WTC11 (cell line): ENCODE data around the gene SLC9A3. TPM values are rescaled to one million over a fixed set of nuclear protein-coding genes. Genes with fewer than 3 reads are reported as not detected.
A peak's percentile ranks its signal among the peaks of the same experiment; 100 is the strongest.

Source experiments
- ATAC-seq: fragments of 200-7000 bp; cut with Tn5 transposase; 2 replicates; pipeline ENCODE4 v1.10.0; 2021; ENCODE audit warnings: mild to moderate bottlenecking, moderate library complexity
- CTCF ChIA-PET: fragments of 300-600 bp; sonication (Branson Sonifier 250); formaldehyde crosslinking; loops from one replicate; lab custom pipeline; 2021; ENCODE audit warnings: antibody characterized with exemption; lab: Charles Lee
- POLR2A ChIA-PET: fragments of 350-600 bp; sonication (Branson Sonifier 250); formaldehyde crosslinking; loops from one replicate; lab custom pipeline; 2021; ENCODE audit warnings: antibody characterized with exemption; lab: Charles Lee
- DNase-seq: peaks from one replicate; pipeline ENCODE4 v3.0.0; 2021; ENCODE audit warnings: low spot score
- H3K27ac Mint-ChIP-seq: 2 replicates; pipeline ENCODE4 v1.8.0; 2021; ENCODE audit warnings: mixed read lengths
- H3K27me3 Mint-ChIP-seq: 2 replicates; pipeline ENCODE4 v1.8.0; 2021; ENCODE audit warnings: low read depth, mild to moderate bottlenecking, moderate library complexity, mixed read lengths
- H3K36me3 Mint-ChIP-seq: 2 replicates; pipeline ENCODE4 v1.8.0; 2021; ENCODE audit warnings: mixed read lengths
- H3K4me1 Mint-ChIP-seq: 2 replicates; pipeline ENCODE4 v1.8.0; 2022; ENCODE audit warnings: mixed read lengths
- H3K4me3 Mint-ChIP-seq: 2 replicates; pipeline ENCODE4 v1.8.0; 2021; ENCODE audit warnings: mild to moderate bottlenecking, moderate library complexity, mixed read lengths
- H3K9me3 Mint-ChIP-seq: 2 replicates; pipeline ENCODE4 v1.8.0; 2021; ENCODE audit warnings: mixed read lengths
- ATF1 ChIP-seq: sonication (generic); formaldehyde crosslinking; IDR thresholded peaks from 2 replicates; pipeline ENCODE4 v1.8.1; 2023; ENCODE audit warnings: mild to moderate bottlenecking, moderate library complexity, missing genetic modification reagents
- ELF4 ChIP-seq: sonication (generic); formaldehyde crosslinking; IDR thresholded peaks from 2 replicates; pipeline ENCODE4 v1.8.1; 2022; ENCODE audit warnings: low read depth, mild to moderate bottlenecking, moderate library complexity, missing genetic modification reagents
- ESRRA ChIP-seq: sonication (generic); formaldehyde crosslinking; IDR thresholded peaks from 2 replicates; pipeline ENCODE4 v1.8.1; 2022; ENCODE audit warnings: mild to moderate bottlenecking, missing genetic modification reagents, borderline replicate concordance
- FOXK1 ChIP-seq: sonication (generic); formaldehyde crosslinking; IDR thresholded peaks from 2 replicates; pipeline ENCODE4 v1.8.0; 2022; ENCODE audit warnings: mild to moderate bottlenecking, moderate library complexity, missing genetic modification reagents
- JUN ChIP-seq: sonication (generic); formaldehyde crosslinking; IDR thresholded peaks from 2 replicates; pipeline ENCODE4 v1.8.0; 2023; ENCODE audit warnings: mild to moderate bottlenecking, missing genetic modification reagents
- KAT7 ChIP-seq: sonication (generic); formaldehyde crosslinking; IDR thresholded peaks from 2 replicates; pipeline ENCODE4 v1.8.1; 2023; ENCODE audit warnings: missing genetic modification reagents, mild to moderate bottlenecking, borderline replicate concordance
- OVOL2 ChIP-seq: fragments of 250-450 bp; sonication (Bioruptor Pico); IDR thresholded peaks from 2 replicates; pipeline ENCODE4 v1.9.0; 2021; ENCODE audit warnings: mild to moderate bottlenecking, borderline replicate concordance
- PRRX2 ChIP-seq: fragments of 250-450 bp; sonication (Bioruptor Pico); IDR thresholded peaks from 2 replicates; pipeline ENCODE4 v1.8.0; 2021; ENCODE audit warnings: mild to moderate bottlenecking
- RELA ChIP-seq: sonication (generic); formaldehyde crosslinking; IDR thresholded peaks from 2 replicates; pipeline ENCODE4 v1.8.1; 2022; ENCODE audit warnings: missing genetic modification reagents, mild to moderate bottlenecking, borderline replicate concordance
- RORB ChIP-seq: fragments of 250-450 bp; sonication (Bioruptor Pico); IDR thresholded peaks from 2 replicates; pipeline ENCODE4 v1.9.0; 2021; ENCODE audit warnings: mild to moderate bottlenecking
- SP1 ChIP-seq: sonication (generic); formaldehyde crosslinking; conservative IDR thresholded peaks from 2 replicates; pipeline ENCODE4 v1.8.1; 2022; ENCODE audit warnings: missing genetic modification reagents
- ZBTB21 ChIP-seq: sonication (generic); formaldehyde crosslinking; IDR thresholded peaks from 2 replicates; pipeline ENCODE4 v1.8.1; 2023; ENCODE audit warnings: mild to moderate bottlenecking, missing genetic modification reagents, borderline replicate concordance
- ZNF396 ChIP-seq: fragments of 250-450 bp; sonication (Bioruptor Pico); IDR thresholded peaks from 2 replicates; pipeline ENCODE4 v1.8.0; 2021; ENCODE audit warnings: mild to moderate bottlenecking, moderate library complexity, borderline replicate concordance
- ZNF423 ChIP-seq: fragments of 250-450 bp; sonication (Bioruptor Pico); IDR thresholded peaks from 2 replicates; pipeline ENCODE4 v2.1.2; 2022; ENCODE audit warnings: mild to moderate bottlenecking, moderate library complexity
- total RNA-seq: library from RNA; stranded (reverse); gene quantifications from 3 replicates; pipeline ENCODE4 v1.2.3, GENCODE V29; 2021
- TF ChIP-seq, protein P1 (sequence below): sonication (generic); formaldehyde crosslinking; IDR thresholded peaks from 2 replicates; pipeline ENCODE4 v1.8.1; 2023; ENCODE audit warnings: mild to moderate bottlenecking, missing genetic modification reagents
- TF ChIP-seq, protein P2 (sequence below): sonication (generic); formaldehyde crosslinking; IDR thresholded peaks from 2 replicates; pipeline ENCODE4 v1.8.1; 2023; ENCODE audit warnings: mild to moderate bottlenecking, missing genetic modification reagents, moderate library complexity
- TF ChIP-seq, protein P3 (sequence below): sonication (generic); formaldehyde crosslinking; IDR thresholded peaks from 2 replicates; pipeline ENCODE4 v1.8.0; 2022; ENCODE audit warnings: mild to moderate bottlenecking, missing genetic modification reagents
- TF ChIP-seq, protein P4 (sequence below): fragments of 250-450 bp; sonication (Bioruptor Pico); IDR thresholded peaks from 2 replicates; pipeline ENCODE4 v1.9.0; 2021; ENCODE audit warnings: mild to moderate bottlenecking
- TF ChIP-seq, protein P5 (sequence below): sonication (generic); formaldehyde crosslinking; IDR thresholded peaks from 2 replicates; pipeline ENCODE4 v1.8.1; 2023; ENCODE audit warnings: mild to moderate bottlenecking, moderate library complexity, missing genetic modification reagents
- TF ChIP-seq, protein P6 (sequence below): sonication (generic); formaldehyde crosslinking; IDR thresholded peaks from 2 replicates; pipeline ENCODE4 v1.8.1; 2022; ENCODE audit warnings: low read depth, missing genetic modification reagents, borderline replicate concordance
- TF ChIP-seq, protein P7 (sequence below): sonication (generic); formaldehyde crosslinking; IDR thresholded peaks from 2 replicates; pipeline ENCODE4 v1.8.1; 2023; ENCODE audit warnings: mild to moderate bottlenecking, missing genetic modification reagents
- TF ChIP-seq, protein P8 (sequence below): sonication (generic); formaldehyde crosslinking; IDR thresholded peaks from 2 replicates; pipeline ENCODE4 v1.8.1; 2022; ENCODE audit warnings: mild to moderate bottlenecking, missing genetic modification reagents, moderate library complexity, borderline replicate concordance

The SLC9A3 gene
- total RNA-seq, 1 experiment from 2014 or later, result 1.6 TPM

DNA sequence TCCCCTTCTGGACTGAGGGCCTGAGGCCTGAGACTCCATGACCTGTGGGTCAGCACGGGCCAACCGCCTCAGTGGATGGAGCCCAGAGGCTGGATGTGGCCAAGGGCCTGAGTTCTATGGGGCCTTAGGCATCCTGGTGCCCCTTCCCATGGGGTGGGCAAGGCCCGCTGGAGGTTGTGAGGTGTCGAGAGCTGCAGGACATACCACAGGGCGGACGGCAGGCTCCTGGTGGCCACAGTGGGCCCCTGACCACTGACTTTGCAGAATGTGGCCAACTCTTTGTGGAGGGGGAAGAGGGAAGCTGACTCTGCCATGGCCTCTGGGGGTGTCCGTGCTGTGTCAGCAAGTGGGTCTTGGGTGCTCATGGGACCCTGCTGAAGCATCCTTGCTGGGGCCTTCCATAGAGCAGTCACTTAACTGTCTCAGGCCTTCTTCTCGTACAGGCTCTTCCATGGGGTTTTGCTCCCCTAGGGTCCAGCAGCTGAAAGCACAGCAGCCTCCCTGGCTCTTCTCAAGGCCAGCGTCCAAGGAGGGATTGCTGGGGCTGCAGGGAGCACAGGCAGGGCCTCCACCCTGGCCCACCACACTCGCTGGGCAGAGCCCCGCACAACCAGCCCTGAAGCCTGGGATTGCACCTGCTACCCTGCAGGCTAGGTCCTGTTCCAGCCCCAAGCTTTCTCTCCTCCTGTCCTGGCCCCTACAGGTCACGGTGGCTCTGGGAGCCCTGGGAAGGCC, 21.6 kb upstream of the SLC9A3 start (continued):
- TF ChIP-seq, protein P1, sequence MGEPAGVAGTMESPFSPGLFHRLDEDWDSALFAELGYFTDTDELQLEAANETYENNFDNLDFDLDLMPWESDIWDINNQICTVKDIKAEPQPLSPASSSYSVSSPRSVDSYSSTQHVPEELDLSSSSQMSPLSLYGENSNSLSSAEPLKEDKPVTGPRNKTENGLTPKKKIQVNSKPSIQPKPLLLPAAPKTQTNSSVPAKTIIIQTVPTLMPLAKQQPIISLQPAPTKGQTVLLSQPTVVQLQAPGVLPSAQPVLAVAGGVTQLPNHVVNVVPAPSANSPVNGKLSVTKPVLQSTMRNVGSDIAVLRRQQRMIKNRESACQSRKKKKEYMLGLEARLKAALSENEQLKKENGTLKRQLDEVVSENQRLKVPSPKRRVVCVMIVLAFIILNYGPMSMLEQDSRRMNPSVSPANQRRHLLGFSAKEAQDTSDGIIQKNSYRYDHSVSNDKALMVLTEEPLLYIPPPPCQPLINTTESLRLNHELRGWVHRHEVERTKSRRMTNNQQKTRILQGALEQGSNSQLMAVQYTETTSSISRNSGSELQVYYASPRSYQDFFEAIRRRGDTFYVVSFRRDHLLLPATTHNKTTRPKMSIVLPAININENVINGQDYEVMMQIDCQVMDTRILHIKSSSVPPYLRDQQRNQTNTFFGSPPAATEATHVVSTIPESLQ (CRISPR knock-in tag), result no peak
- TF ChIP-seq FOXK1 (CRISPR knock-in tag) (no peak), ELF4 (no peak), ATF1 (CRISPR knock-in tag) (no peak), ZBTB21 (CRISPR knock-in tag) (no peak), JUN (CRISPR knock-in tag) (no peak), RORB (CRISPR knock-in tag) (no peak), OVOL2 (CRISPR knock-in tag) (no peak), SP1 (CRISPR knock-in tag) (no peak)
- TF ChIP-seq, protein P2, sequence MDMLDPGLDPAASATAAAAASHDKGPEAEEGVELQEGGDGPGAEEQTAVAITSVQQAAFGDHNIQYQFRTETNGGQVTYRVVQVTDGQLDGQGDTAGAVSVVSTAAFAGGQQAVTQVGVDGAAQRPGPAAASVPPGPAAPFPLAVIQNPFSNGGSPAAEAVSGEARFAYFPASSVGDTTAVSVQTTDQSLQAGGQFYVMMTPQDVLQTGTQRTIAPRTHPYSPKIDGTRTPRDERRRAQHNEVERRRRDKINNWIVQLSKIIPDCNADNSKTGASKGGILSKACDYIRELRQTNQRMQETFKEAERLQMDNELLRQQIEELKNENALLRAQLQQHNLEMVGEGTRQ, result no peak

DNA sequence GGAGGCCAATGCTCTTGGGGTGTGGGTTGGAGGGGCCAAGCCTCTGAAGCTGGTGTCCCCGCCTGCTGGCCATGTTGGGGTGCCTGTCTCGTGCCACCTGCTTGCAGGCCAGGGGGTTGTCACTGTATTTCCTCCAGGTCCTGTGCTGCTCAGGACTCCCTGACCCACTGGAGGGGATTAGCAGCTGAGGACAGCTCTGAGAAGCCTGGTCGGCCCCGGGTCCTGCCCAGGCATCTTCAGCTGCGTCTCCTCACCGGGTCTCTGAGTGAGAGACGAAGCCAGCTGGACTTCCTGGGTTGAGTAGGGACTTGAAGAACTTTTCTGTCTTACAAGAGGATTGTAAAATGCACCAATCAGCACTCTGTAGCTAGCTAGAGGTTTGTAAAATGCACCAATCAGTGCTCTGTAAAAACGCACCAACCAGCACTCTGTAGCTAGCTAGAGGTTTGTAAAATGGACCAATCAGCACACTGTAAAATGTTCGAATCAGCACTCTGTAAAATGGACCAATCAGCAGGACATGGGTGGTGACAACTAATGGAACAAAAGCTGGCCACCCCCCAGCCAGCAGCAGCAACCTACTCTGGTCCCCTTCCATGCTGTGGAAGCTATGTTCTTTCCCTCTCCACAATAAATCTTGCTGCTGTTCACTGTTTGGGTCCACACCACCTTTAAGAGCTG, 20.6 kb upstream of the SLC9A3 start:
- no peaks in the 10 kb centered on the region for H3K4me1 Mint-ChIP-seq
- TF ChIP-seq KAT7 (CRISPR knock-in tag) (no peak), PRRX2 (CRISPR knock-in tag) (no peak), JUN (CRISPR knock-in tag) (no peak), ZNF423 (CRISPR knock-in tag) (no peak), ZNF396 (CRISPR knock-in tag) (no peak), ESRRA (CRISPR knock-in tag) (no peak), ZBTB21 (CRISPR knock-in tag) (no peak), RELA (CRISPR knock-in tag) (no peak)
- TF ChIP-seq, protein P3, sequence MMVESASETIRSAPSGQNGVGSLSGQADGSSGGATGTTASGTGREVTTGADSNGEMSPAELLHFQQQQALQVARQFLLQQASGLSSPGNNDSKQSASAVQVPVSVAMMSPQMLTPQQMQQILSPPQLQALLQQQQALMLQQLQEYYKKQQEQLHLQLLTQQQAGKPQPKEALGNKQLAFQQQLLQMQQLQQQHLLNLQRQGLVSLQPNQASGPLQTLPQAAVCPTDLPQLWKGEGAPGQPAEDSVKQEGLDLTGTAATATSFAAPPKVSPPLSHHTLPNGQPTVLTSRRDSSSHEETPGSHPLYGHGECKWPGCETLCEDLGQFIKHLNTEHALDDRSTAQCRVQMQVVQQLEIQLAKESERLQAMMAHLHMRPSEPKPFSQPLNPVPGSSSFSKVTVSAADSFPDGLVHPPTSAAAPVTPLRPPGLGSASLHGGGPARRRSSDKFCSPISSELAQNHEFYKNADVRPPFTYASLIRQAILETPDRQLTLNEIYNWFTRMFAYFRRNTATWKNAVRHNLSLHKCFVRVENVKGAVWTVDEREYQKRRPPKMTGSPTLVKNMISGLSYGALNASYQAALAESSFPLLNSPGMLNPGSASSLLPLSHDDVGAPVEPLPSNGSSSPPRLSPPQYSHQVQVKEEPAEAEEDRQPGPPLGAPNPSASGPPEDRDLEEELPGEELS (CRISPR knock-in tag), result no peak
- TF ChIP-seq, protein P4, sequence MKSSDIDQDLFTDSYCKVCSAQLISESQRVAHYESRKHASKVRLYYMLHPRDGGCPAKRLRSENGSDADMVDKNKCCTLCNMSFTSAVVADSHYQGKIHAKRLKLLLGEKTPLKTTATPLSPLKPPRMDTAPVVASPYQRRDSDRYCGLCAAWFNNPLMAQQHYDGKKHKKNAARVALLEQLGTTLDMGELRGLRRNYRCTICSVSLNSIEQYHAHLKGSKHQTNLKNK, result no peak
- TF ChIP-seq, protein P5, sequence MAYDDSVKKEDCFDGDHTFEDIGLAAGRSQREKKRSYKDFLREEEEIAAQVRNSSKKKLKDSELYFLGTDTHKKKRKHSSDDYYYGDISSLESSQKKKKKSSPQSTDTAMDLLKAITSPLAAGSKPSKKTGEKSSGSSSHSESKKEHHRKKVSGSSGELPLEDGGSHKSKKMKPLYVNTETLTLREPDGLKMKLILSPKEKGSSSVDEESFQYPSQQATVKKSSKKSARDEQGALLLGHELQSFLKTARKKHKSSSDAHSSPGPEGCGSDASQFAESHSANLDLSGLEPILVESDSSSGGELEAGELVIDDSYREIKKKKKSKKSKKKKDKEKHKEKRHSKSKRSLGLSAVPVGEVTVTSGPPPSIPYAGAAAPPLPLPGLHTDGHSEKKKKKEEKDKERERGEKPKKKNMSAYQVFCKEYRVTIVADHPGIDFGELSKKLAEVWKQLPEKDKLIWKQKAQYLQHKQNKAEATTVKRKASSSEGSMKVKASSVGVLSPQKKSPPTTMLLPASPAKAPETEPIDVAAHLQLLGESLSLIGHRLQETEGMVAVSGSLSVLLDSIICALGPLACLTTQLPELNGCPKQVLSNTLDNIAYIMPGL, result no peak
- TF ChIP-seq, protein P6, sequence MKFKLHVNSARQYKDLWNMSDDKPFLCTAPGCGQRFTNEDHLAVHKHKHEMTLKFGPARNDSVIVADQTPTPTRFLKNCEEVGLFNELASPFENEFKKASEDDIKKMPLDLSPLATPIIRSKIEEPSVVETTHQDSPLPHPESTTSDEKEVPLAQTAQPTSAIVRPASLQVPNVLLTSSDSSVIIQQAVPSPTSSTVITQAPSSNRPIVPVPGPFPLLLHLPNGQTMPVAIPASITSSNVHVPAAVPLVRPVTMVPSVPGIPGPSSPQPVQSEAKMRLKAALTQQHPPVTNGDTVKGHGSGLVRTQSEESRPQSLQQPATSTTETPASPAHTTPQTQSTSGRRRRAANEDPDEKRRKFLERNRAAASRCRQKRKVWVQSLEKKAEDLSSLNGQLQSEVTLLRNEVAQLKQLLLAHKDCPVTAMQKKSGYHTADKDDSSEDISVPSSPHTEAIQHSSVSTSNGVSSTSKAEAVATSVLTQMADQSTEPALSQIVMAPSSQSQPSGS (CRISPR knock-in tag), result no peak
- TF ChIP-seq, protein P7, sequence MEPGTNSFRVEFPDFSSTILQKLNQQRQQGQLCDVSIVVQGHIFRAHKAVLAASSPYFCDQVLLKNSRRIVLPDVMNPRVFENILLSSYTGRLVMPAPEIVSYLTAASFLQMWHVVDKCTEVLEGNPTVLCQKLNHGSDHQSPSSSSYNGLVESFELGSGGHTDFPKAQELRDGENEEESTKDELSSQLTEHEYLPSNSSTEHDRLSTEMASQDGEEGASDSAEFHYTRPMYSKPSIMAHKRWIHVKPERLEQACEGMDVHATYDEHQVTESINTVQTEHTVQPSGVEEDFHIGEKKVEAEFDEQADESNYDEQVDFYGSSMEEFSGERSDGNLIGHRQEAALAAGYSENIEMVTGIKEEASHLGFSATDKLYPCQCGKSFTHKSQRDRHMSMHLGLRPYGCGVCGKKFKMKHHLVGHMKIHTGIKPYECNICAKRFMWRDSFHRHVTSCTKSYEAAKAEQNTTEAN, result no peak
- TF ChIP-seq, protein P2, result no peak
- TF ChIP-seq, protein P8, sequence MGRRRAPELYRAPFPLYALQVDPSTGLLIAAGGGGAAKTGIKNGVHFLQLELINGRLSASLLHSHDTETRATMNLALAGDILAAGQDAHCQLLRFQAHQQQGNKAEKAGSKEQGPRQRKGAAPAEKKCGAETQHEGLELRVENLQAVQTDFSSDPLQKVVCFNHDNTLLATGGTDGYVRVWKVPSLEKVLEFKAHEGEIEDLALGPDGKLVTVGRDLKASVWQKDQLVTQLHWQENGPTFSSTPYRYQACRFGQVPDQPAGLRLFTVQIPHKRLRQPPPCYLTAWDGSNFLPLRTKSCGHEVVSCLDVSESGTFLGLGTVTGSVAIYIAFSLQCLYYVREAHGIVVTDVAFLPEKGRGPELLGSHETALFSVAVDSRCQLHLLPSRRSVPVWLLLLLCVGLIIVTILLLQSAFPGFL (CRISPR knock-in tag), result no peak

More for the DNA sequence above, 20.6 kb upstream of the SLC9A3 start:
- DNase-seq (peak; percentile 1), ATAC-seq (no peak)
- peaks cover 7% of the 10 kb centered on the region for H3K9me3 Mint-ChIP-seq
- peaks cover 18% of the 10 kb centered on the region for H3K27me3 Mint-ChIP-seq
- ChIA-PET POLR2A (no interaction called here), CTCF (interaction anchor here (0.9 kb wide), 1 partner anchor 22 kb away, joined by 4 read pairs; no protein-coding TSS in a partner anchor)
- H3K4me3 Mint-ChIP-seq, result no peak overlapping the region
- no peak overlapping the region for H3K27ac Mint-ChIP-seq
- no peaks in the 10 kb centered on the region for H3K36me3 Mint-ChIP-seq
